K562 (cell line): ENCODE measurements around the gene MAPT. TPM values are rescaled to one million over a fixed set of nuclear protein-coding genes. Genes with fewer than 3 reads are reported as not detected.
A peak's percentile ranks its signal among the peaks of the same experiment; 100 is the strongest.

Source experiments
- ADNP ChIP-seq: fragments of 200-800 bp; sonication (Bioruptor generic); IDR thresholded peaks from 2 replicates; pipeline ENCODE4 v1.6.1; 2016; ENCODE audit warnings: missing genetic modification characterization, missing compliant biosample characterization
- BRCA1 ChIP-seq, 2 experiments: fragments of 450-650 bp in 1 of 2; sonication (generic) in 1 of 2; formaldehyde crosslinking in 1 of 2; IDR thresholded peaks; 2 replicates each; pipeline versions ENCODE4 v1.5.0 to v1.6.1; 2017 to 2020; ENCODE audit warnings: mild to moderate bottlenecking in 1 of 2, missing genetic modification reagents in 1 of 2
- CBFA2T2 ChIP-seq: fragments of 450-650 bp; conservative IDR thresholded peaks from 2 replicates; pipeline ENCODE4 v1.6.1; 2017; ENCODE audit warnings: mild to moderate bottlenecking
- CHCHD3 ChIP-seq: fragments of 250-450 bp; sonication (Bioruptor Pico); IDR thresholded peaks from 2 replicates; pipeline ENCODE4 v2.1.2; 2022; ENCODE audit warnings: mild to moderate bottlenecking
- COPS2 ChIP-seq: fragments of 450-650 bp; conservative IDR thresholded peaks from 2 replicates; pipeline ENCODE4 v1.6.1; 2016; ENCODE audit warnings: mild to moderate bottlenecking, moderate library complexity
- DPF2 ChIP-seq: fragments of 450-650 bp; IDR thresholded peaks from 2 replicates; pipeline ENCODE4 v1.6.1; 2016
- ESRRA ChIP-seq: fragments of 450-650 bp; IDR thresholded peaks from 2 replicates; pipeline ENCODE4 v1.6.1; 2014; ENCODE audit warnings: low read depth, mild to moderate bottlenecking, moderate library complexity, borderline replicate concordance
- EZH2 ChIP-seq: IDR thresholded peaks from 2 replicates; pipeline ENCODE4 v1.6.1; 2012; ENCODE audit warnings: low read depth, mild to moderate bottlenecking, inconsistent platforms, low read length, borderline replicate concordance
- FOXA3 ChIP-seq, 2 experiments: fragments of 450-650 bp in 1 of 2; sonication (generic) in 1 of 2; formaldehyde crosslinking; IDR thresholded peaks in 1 of 2; conservative IDR thresholded peaks in 1 of 2; 2 replicates each; pipeline versions ENCODE4 v1.4.0 to v1.8.0; 2020 to 2022; ENCODE audit warnings: mild to moderate bottlenecking in 2 of 2, missing genetic modification reagents in 1 of 2
- GATAD2B ChIP-seq: fragments of 450-650 bp; IDR thresholded peaks from 2 replicates; pipeline ENCODE4 v1.6.1; 2017; ENCODE audit warnings: mild to moderate bottlenecking, borderline replicate concordance
- KLF10 ChIP-seq: fragments of 250-450 bp; sonication (Bioruptor Pico); IDR thresholded peaks from 2 replicates; pipeline ENCODE4 v1.6.1; 2021; ENCODE audit warnings: matching md5 sums
- MCM2 ChIP-seq: fragments of 450-650 bp; IDR thresholded peaks from 2 replicates; pipeline ENCODE4 v1.6.1; 2017; ENCODE audit warnings: low read depth, mild to moderate bottlenecking
- NFATC3 ChIP-seq: fragments of 450-650 bp; IDR thresholded peaks from 2 replicates; pipeline ENCODE4 v1.6.1; 2017; ENCODE audit warnings: mild to moderate bottlenecking
- NFXL1 ChIP-seq: fragments of 450-650 bp; formaldehyde crosslinking; IDR thresholded peaks from 2 replicates; pipeline ENCODE4 v1.4.0; 2021; ENCODE audit warnings: mild to moderate bottlenecking
- NR4A1 ChIP-seq, 2 experiments: fragments of 250-450 bp in 1 of 2; fragments of 450-650 bp in 1 of 2; sonication (Bioruptor Pico) in 1 of 2; IDR thresholded peaks; 2 replicates each; pipeline versions ENCODE4 v1.4.0 to v1.6.1; 2016 to 2020; ENCODE audit warnings: mild to moderate bottlenecking in 2 of 2, missing compliant biosample characterization in 1 of 2, missing genetic modification characterization in 1 of 2, moderate library complexity in 1 of 2
- PTTG1 ChIP-seq: fragments of 450-650 bp; IDR thresholded peaks from 2 replicates; pipeline ENCODE4 v1.6.1; 2016; ENCODE audit warnings: low read depth, mild to moderate bottlenecking, missing genetic modification characterization, missing compliant biosample characterization
- RFX5 ChIP-seq: IDR thresholded peaks from 2 replicates; pipeline ENCODE4 v1.6.1; 2011; ENCODE audit warnings: low read depth, mild to moderate bottlenecking, improper control_type of control experiment, low read length
- TEAD2 ChIP-seq: fragments of 450-650 bp; IDR thresholded peaks from 2 replicates; pipeline ENCODE4 v1.6.1; 2016; ENCODE audit warnings: missing genetic modification characterization, control low read depth, missing compliant biosample characterization
- TEAD4 ChIP-seq, 2 experiments: sonication (generic) in 1 of 2; formaldehyde crosslinking in 1 of 2; IDR thresholded peaks; 2 replicates each; pipeline versions ENCODE4 v1.6.1 to v1.8.0; 2012 to 2022; ENCODE audit warnings: borderline replicate concordance in 1 of 2, inconsistent platforms in 1 of 2, low read length in 1 of 2, mild to moderate bottlenecking in 1 of 2, missing genetic modification reagents in 1 of 2
- TGIF2 ChIP-seq: sonication (generic); formaldehyde crosslinking; IDR thresholded peaks from 2 replicates; pipeline ENCODE4 v1.8.1; 2022; ENCODE audit warnings: mild to moderate bottlenecking, missing genetic modification reagents, moderate library complexity
- TRIM24 ChIP-seq, 2 experiments: fragments of 450-650 bp; IDR thresholded peaks; 2 replicates each; pipeline ENCODE4 v1.6.1; 2016
- ZBTB34 ChIP-seq: fragments of 250-450 bp; sonication (Bioruptor Pico); IDR thresholded peaks from 2 replicates; pipeline ENCODE4 v1.8.0; 2021; ENCODE audit warnings: mild to moderate bottlenecking, moderate library complexity
- ZBTB5 ChIP-seq: fragments of 450-650 bp; IDR thresholded peaks from 2 replicates; pipeline ENCODE4 v1.6.1; 2017; ENCODE audit warnings: antibody characterized with exemption
- ZNF217 ChIP-seq: sonication (generic); formaldehyde crosslinking; IDR thresholded peaks from 2 replicates; pipeline ENCODE4 v1.8.0; 2022; ENCODE audit warnings: mild to moderate bottlenecking, missing genetic modification reagents
- ZNF311 ChIP-seq: fragments of 250-450 bp; sonication (Bioruptor Pico); IDR thresholded peaks from 2 replicates; pipeline ENCODE4 v1.4.0; 2020; ENCODE audit warnings: mild to moderate bottlenecking, moderate library complexity
- ZNF408 ChIP-seq: fragments of 250-450 bp; sonication (Bioruptor Pico); IDR thresholded peaks from 2 replicates; pipeline ENCODE4 v1.4.0; 2020; ENCODE audit warnings: low read depth, mild to moderate bottlenecking, moderate library complexity
- ZNF696 ChIP-seq: fragments of 250-450 bp; sonication (Bioruptor Pico); conservative IDR thresholded peaks from 2 replicates; pipeline ENCODE4 v1.4.0; 2020; ENCODE audit warnings: mild to moderate bottlenecking, moderate library complexity
- ZNF699 ChIP-seq: fragments of 250-450 bp; sonication (Bioruptor Pico); IDR thresholded peaks from 2 replicates; pipeline ENCODE4 v1.8.0; 2021; ENCODE audit warnings: mild to moderate bottlenecking, moderate library complexity; ENCODE audit not compliant: insufficient replicate concordance
- polyA plus RNA-seq, 8 experiments: library from polyadenylated mRNA; depleted of rRNA in 4 of 8; stranded (reverse) in 5 of 8; unstranded in 3 of 8; fragments of >200 nt; fragmentation: Nextera tagmentation in 2 of 8; fragmentation: Illumina TruSeq in 1 of 8; extraction: Ambion mirVana in 2 of 8; extraction: Trizol in 1 of 8; gene quantifications; 2 replicates each; pipeline versions ENCODE4 v1.2.1 to v1.2.3, GENCODE V29; 2011 to 2014; ENCODE audit warnings: inconsistent platforms in 1 of 8, missing spikeins in 1 of 8
- total RNA-seq, 7 experiments: library from RNA; depleted of rRNA in 6 of 7; stranded (reverse); fragments of >200 nt in 6 of 7; fragmentation: Illumina TruSeq in 2 of 7; extraction: Trizol in 2 of 7; gene quantifications; 2 replicates each; pipeline versions ENCODE4 v1.2.1 to v1.2.3, GENCODE V29; 2011 to 2021; ENCODE audit warnings: low replicate concordance in 1 of 7

The MAPT gene
- total and polyA plus RNA-seq, 9 of the 15 experiments (the other 6 are each of a cell fraction or from before 2014, with no cell fraction given) = 0.04 to 1.1 (median 0.36) TPM

- TF ChIP-seq ZNF699 (CRISPR knock-in tag) (no peak), ADNP (tag) (no peak), ESRRA (no peak; the same call in 1 of the 2 replicates), EZH2 (no peak), NFXL1 (CRISPR knock-in tag) (no peak), TGIF2 (CRISPR knock-in tag) (no peak), CHCHD3 (CRISPR knock-in tag) (no peak), ZNF311 (no peak), RFX5 (no peak), ZNF217 (no peak), DPF2 (peak; percentile 80), KLF10 (CRISPR knock-in tag) (no peak), MCM2 (no peak), NFATC3 (no peak), TRIM24 (IDR thresholded peaks at IDR 0.05) (no peak), ZBTB5 (no peak), NR4A1 (CRISPR knock-in tag; IDR thresholded peaks at IDR 0.05) (no peak), NR4A1 (tag; IDR thresholded peaks at IDR 0.05) (no peak), TEAD4 (IDR thresholded peaks at IDR 0.05; ENCODE audit: low read length) (no peak), TEAD4 (CRISPR knock-in tag; IDR thresholded peaks at IDR 0.05; ENCODE audit: borderline replicate concordance) (no peak), FOXA3 (CRISPR knock-in tag; conservative IDR thresholded peaks at IDR 0.05 in 1 of 2, IDR thresholded peaks at IDR 0.05 in 1 of 2) (no peak), ZBTB34 (CRISPR knock-in tag) (no peak), COPS2 (no peak), BRCA1 (IDR thresholded peaks at IDR 0.05) (no peak), BRCA1 (CRISPR knock-in tag; IDR thresholded peaks at IDR 0.05) (no peak), ZNF696 (CRISPR knock-in tag) (no peak), GATAD2B (no peak), TEAD2 (tag) (no peak), CBFA2T2 (no peak; the same call in 1 of the 2 replicates), PTTG1 (tag) (no peak), ZNF408 (CRISPR knock-in tag) (no peak)
Observed at GRCh38 chr17:45948881-45949624, 54.7 kb downstream of the MAPT start (continued).
